ENCODE measurements around the gene ACKR3.

DNA sequence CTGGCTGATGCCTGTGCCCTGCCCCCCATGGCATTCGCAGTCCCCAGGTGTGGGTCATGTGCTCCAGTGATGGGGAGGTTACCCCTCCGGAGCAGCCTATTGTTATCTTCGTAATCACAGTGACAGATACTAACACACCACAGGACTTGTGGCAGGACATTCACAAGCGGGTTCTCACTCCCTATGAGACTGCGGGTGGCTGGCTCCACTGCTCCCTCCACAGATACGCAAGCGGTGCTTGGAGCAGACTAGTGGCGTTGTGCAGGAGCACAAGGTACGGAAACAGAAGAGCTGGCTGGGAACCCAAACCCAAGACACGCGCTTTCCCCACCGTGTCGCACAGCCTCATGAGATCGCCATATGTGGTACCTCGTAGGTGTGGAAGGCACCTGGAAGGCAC is 52.2 kb downstream of the ACKR3 start:
- TF ChIP-seq, protein P1, sequence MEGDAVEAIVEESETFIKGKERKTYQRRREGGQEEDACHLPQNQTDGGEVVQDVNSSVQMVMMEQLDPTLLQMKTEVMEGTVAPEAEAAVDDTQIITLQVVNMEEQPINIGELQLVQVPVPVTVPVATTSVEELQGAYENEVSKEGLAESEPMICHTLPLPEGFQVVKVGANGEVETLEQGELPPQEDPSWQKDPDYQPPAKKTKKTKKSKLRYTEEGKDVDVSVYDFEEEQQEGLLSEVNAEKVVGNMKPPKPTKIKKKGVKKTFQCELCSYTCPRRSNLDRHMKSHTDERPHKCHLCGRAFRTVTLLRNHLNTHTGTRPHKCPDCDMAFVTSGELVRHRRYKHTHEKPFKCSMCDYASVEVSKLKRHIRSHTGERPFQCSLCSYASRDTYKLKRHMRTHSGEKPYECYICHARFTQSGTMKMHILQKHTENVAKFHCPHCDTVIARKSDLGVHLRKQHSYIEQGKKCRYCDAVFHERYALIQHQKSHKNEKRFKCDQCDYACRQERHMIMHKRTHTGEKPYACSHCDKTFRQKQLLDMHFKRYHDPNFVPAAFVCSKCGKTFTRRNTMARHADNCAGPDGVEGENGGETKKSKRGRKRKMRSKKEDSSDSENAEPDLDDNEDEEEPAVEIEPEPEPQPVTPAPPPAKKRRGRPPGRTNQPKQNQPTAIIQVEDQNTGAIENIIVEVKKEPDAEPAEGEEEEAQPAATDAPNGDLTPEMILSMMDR (conservative IDR thresholded peaks at IDR 0.05; ENCODE audit: low read length): no peak
- no peak for TF ChIP-seq EZH2phosphoT487 (IDR thresholded peaks at IDR 0.05; ENCODE audit: borderline replicate concordance)
